Measurements from ENCODE around the gene KNTC1.
"Not testable (repeated sequence)": the region's sequence is repeated elsewhere in the genome, so short reads cannot be mapped to it uniquely, and the experiment has no call there.

The KNTC1 gene

DNA sequence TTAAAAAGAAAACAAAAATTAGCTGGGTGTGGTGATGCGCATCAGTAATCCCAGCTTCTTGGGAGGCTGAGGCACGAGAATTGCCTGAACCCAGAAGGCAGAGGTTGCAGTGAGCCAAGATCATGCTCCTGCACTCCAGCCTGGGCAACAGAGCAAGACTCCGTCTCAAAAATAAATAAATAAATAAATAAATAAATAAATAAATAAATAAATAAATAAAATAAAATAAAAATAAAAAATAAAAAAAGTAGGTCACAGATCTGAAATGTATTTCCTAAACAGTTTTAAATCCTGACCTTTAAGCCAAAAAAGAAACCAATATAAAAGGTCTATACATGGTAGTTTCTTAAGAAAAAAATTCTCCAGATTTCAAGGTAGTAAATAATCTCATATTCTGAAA is 14.0 kb upstream of the KNTC1 start:
- not testable (repeated sequence) for DNase-seq

DNA sequence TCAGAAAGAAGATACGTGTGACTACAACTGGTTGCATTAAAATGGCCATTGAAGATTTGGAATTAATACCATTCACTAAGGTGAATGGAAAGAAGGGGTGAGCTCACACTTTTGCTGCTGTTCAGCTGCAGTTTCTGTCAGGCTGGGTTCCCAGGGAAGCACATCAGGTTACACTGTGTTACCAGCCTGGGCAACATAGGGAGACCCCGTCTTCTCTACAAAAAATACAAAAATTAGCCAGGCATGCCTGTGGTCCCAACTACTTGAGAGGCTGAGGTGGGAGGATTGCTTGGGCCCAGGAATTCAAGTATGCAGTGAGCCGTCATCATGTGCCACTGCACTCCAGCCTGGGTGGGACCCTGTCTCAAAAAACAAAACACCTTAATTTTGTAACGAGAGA is 13.4 kb upstream of the KNTC1 start:
- no peak for DNase-seq

DNA sequence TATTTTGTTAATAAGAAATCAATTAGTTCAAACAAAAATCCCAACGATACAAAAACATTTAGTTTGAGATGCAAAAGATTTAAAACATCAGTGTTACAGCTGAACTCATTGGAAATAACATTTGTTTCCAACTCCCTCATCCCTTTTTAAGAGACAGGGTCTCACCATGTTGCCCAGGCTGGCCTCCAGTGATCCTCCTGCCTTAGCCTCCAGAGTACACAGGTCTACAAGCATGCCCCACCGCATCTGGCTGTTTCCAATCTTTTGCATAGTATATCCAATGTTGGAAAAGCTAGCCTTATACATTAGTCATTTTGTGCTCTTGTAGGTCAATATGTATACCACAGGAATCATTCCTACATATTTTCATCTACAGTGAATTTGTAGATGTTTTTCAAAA is 11.8 kb upstream of the KNTC1 start:
- DNase-seq, result no peak

DNA sequence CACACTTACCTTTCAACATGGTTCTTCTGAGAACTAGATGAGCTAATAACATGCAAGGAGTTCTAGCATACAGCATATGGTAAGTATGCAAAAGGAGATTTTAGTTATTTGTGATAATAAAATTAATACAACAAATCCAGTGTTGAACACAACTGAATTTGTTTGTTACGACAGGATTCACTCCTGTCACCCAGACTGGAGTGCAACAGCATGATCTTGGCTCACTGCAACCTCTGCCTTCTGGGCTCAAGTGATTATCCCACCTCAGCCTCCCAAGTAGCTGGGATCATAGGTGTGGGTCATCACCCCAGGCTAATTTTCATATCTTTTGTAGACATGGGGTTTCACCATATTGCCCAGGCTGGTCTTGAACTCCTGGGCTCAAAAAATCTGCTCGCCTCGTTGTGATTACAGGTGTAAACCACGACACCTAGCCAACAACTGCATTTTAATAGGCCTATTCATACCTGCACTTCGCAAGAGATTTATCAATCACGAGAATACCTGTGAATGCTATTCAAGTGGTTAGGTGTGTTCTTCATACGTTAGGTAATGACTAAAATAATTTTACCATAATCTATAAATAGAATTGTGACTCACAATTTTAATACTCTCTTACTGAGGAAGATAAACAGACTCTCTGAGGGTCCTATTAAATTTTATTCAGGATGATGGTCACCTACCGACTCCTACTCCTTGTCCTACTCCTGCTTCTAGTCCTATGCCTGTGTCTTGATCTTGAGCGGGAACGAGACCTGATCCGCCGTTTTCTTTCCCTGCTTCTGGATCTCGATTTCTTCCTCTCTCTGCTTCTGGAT is 10.3 kb upstream of the KNTC1 start:
- DNase-seq, result no peak

DNA sequence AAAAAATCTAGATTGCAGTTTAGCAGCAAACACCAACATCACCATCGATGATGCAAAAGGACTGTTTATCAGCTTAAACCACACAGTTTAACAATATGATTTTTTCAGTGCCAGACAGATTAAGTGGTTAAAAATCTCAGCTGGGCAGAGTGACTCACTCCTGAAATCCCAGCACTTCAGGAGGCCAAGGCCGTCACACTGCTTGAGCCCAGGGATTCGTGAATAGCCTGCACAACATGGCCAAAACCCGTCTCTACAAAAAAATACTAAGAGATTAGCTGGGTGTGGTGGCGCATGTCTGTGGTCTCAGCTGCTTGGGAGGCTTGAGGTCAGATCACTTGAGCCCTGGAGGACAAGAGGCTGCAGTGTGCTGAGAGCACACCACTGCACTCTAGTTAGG is 9.2 kb upstream of the KNTC1 start:
- DNase-seq, result no peak

DNA sequence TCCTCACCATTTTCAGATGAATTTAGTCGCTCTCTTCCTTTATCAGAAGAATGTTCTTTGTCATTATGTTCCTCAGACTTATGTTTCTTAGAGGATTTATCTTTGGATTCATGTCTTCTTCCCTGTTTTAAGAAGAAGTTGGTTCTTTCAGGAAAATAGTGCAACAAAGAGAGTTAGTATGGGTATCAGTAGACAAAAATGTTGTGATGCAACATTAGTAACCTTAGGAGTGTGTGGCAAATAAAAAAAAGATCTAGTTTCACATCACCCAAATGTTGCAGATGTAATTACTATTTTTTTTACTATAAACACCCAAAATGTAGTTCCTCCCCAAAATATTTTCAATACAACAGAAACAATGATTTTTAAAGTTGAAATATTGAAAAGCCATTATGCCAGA is 8.1 kb upstream of the KNTC1 start:
- DNase-seq, result no peak

DNA sequence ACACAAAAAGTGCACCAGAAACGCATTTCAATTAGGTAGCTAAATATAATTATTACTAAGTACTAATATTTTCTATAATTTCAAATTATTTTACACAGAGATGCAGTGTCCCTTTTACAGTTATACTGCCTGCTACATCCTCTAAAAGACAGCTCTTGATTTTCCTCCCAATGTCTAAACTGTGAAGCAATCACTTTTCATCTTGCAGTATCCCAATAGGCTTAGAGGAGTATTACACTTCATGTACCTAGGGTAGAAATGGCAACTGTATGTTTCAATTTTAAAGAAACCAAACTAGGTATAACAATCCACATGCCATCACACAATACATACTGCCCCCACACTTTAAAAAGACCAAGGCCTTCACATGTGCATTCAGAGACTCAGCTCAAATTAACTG is 7.6 kb upstream of the KNTC1 start:
- DNase-seq, result no peak

DNA sequence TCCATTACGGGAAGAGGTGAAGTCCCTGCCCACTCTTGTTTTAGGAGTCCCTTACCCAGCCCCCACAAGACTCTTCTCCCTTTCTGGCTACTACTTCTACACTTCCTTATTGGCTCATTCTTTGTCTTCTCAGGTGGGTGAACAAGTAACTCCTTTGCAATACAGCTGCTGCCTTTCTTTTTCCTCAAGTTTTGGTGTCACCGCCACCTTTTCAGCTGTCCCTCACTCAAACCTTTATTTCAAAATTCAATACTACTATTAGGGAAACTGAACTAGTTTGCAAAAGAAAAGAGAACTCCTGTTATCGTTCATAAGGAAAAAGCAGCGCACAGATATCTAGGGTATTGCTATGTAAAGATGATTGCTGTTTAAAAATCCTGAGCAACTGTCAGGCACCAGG is 6.4 kb upstream of the KNTC1 start:
- no peak for DNase-seq

DNA sequence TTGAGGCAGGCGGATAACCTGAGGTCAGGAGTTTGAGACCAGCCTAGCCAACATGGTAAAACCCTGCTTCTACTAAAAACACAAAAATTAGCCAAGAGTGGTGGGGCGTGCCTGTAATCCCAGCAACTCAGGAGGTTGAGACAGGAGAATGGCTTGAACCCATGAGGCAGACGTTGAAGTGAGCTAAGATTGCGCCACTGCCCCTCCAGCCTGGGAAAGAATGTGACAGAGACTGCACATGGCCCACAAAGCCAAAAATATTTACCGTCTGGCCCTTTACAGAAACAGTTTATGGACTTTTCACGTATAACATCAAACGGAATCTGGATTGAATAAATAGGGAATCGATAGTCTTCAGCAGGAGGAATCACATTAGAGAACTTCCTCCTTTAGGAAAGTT is 3.8 kb upstream of the KNTC1 start:
- no peak for DNase-seq

DNA sequence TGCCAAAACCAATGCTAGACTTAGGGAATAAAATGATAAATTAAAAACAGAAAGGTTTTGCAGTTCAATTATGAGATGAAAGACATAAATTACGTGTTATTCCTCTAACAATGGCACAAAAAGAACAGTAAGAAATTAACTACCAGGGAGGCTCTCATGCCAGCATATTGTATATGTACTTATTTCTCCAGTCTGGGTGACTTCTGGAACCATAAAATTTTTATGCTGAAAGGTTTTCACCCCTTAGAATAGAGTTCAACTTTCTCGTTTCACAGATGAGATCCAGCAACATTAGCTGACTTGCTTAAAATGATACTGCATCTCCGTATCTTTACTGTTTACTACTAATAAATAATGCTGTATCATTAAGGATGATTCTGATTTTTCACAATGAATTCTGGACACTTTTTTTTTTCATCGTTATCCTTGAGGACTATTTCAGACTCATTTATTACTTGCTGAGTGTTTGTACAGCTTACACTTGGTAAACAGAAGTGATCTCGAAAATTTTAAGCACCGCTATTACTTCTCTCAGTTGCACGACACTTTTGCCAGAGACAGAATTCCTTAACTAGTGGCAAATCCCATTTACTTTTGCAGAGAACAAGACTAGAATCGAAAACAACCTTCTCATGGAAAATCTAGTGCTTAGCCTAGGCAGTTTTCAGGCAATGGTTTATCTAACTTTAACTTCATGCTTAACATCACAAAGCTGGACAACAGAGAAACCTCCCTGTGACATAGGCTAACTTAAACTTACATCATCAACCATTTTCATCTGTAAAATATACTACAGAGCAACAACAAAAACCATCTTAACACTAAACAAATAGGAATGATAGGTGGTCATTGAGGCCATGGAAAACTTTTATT is 3.0 kb upstream of the KNTC1 start:
- no peak for DNase-seq

DNA sequence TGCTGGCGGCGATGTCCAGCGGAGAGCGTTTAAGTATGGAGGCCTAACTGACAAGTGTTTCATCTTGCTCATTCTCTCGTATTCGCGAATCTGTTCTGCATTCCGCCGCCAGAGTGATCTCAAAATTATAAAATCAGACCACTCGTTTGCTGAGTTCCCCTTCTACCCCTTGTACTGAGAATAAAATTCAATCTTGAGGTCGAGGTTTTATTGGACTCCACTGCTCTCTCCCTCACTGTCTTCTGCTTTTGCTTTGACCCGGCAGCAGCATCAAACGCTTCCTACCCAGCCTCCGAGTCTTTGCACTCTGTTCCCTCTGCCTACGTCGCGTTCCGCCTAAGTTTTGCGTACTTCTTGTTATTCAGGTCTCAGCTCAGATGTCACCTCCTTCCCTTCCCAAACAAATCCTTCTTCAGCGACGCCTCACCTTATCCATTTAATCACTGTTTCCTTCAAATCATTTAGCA is 462 bp downstream of the KNTC1 start:
- DNase-seq, result no peak

DNA sequence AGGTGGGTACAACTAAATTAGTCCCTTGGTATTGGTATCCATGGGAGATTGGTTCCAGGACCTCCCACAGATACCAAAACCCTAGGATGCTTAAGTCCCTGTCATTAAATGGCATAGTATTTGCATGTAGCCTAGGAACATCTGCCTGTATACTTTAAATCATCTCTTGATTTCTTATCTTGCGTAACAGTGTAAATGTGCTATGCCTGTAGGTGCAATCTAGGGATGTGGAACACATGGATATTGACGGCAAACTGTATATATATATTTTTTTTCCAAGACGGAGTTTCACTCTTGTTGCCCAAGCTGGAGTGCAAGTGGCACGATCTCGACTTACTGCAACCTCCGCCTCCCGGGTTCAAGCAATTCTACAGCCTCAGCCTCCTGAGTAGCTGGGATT is 1.5 kb downstream of the KNTC1 start:
- no peak for DNase-seq

DNA sequence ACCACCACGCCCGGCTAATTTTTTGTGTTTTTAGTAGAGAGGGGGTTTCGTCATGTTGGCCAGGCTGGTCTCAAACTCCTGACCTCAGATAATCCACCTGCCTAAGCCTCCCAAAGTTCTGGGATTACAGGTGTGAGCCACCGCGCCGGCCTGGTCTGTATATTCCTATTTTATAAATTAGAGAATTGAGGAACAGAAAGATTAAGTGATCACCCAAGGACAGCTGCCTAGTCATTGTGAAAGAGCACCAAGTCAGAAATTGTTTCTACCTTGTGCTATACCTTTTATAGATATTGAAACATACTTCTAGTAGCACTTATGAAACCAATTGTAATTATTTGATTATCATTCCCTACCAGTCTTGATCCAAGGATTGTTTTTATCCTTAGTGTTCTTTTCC is 1.9 kb downstream of the KNTC1 start:
- DNase-seq, result no peak

DNA sequence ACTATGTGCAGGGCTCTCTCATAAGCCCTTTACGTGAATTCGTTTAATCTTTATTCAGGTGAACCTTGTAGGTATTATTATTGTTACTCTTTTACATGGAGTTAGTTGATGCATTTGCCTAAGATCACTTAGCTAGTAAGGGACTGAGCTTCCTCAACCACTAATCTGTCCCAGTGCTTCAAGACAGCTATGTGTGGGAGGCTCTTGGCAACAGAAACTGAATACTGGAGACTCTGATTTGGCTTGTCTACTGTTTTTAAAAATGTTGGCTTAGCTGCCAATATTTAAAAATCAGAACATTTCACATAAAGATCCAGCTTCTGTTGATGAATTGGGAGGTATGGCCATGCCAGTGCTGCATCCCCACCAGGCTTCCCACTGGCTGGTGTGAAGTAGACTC is 6.8 kb downstream of the KNTC1 start:
- no peak for DNase-seq

DNA sequence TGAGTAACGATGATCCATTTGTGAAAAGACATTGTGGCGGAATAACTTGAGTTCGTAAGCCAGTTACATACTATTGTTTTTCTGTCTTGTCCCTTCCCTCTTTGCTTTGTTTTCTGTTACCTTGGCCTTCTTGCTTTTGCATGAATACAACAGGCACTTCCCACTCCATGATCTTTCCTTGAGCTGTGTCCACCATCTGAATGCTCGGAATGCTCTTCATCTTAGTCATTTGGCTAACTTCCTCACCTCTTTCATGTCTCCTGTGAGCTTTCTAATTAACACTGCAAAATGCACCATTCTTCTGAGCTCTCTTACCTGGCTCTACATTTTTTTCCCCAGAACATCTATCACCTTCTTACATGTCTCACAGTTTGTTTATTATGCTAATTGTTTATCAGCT is 10.0 kb downstream of the KNTC1 start:
- no peak for DNase-seq

DNA sequence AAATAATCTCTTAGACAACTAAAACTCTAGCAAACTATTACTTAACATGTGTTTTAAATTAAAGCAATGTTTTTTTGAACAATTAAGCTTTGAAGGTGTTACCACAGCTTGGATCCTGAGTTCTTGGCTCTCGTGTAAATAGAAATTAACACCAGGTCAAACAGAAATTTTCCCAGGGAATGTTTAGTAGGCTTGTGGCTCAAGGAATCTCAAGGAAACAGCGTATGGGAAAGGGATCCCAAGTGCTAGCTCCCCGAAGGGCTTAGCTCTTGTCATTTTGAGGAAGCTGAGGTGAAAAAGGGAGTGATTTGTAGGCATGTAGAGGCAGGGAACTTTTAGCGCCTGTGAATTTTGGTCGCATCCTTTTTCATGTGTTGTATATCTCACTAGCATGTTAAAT is 11.4 kb downstream of the KNTC1 start:
- no peak for DNase-seq

DNA sequence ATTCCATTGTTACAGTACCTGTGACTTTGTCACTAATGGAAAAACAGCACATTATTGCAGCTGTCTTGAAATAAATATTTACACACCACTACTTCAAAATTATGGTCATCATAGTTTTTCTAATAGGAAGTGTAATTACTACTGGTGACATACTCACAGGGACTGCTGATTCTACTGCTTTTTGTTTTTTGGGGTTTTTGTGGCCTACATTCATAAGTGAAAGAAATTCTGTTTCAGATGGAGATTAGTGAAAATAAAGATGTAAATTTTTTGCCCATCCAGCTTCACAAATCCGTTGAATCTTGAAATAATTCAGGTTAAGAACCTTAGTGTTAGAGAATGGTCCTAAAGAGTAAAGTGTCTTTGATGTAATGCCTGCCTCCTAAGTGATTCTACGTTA is 17.5 kb downstream of the KNTC1 start:
- no peak for DNase-seq

DNA sequence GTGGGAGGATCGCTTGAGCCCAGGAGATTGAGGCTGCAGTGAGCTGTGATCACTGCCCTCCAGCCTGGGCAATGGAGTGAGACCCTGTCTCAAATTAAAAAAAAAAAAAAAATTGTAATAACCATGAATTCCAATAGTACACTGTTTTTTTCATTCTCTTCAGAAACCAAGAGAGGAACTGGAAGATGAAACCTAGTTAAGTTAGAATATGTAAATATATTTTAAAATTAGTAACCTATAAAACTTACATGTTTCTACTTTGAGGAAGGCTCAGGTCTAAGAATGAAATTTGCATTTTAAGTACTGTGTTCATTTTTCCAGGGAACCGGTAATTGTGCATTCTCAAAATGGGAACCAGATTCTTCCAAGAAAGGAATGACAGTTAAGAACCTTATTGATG is 18.8 kb downstream of the KNTC1 start:
- no peak for DNase-seq

DNA sequence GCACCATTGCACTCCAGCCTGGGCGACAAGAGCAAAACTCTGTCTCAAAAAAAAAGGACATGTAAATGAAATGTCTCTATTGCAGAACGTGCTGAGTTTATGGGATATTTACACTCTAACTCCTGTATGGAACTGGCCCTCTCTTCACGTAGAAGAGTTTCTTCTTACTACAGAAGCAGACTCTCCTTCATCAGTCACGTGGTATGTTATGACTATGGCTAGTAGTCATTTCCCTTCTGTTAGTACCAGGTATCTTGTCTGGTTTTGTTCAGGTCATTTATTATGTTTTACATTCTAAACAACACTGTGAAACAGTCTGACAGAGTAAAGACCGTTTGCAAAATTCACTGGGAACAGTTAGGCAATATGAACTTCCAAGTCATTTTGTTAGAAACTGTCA is 20.3 kb downstream of the KNTC1 start:
- DNase-seq, result no peak

DNA sequence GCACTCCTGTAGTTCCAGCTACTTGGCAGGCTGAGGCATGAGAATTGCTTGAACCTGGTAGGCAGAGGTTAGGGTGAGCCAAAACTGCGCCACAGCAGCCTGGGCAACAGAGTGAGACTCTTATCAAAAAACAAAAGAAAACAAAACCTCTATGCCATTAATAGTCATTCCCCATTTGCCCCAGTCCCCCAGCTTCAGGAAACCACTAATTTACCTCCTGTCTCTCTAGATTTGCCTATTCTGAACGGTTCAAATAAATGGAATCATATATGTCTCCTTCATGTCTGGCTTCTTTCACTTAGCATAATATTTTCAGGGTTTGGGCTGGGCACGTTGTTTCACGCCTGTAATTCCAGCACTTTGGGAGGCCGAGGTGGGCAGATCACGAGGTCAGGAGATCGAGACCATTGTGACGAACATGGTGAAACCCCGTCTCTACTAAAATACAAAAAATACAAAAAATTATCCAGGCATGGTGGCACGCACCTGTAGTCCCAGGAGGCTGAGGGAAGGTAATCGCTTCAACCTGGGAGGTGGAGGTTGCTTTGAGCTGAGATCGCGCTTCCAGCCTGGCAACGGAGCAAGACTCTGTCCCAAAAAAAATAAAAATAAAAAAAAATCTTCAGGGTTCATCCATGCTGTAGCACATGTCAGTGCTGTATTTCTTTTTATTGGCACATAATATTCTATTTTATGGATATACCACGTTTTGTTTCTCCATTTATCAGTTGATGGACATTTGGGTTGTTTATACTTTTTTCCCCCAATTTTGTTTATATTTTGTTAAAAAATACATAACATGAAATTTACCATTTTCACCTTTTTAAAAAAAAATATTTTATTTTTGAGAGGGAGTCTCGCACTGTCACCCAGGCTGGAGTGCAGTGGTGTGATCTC is 31.9 kb downstream of the KNTC1 start:
- no peak for DNase-seq

DNA sequence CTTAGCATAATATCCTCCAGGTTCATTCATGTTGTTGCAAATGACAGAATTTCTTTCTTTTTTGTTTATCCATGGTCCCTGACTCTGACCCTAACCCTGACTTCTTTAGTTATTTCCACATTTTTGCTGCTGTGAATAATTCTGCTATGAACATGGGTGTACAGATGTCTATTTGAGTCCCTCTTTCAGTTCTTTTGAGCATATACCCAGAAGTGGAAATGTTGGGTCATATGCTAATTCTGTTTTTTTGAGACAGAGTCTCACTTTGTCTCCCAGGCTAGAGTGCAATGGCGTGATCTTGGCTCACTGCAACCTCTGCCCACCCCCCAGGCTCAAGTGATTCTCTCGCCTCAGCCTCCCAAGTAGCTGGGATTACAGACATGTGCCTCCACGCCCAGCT is 33.1 kb downstream of the KNTC1 start:
- DNase-seq, result no peak

DNA sequence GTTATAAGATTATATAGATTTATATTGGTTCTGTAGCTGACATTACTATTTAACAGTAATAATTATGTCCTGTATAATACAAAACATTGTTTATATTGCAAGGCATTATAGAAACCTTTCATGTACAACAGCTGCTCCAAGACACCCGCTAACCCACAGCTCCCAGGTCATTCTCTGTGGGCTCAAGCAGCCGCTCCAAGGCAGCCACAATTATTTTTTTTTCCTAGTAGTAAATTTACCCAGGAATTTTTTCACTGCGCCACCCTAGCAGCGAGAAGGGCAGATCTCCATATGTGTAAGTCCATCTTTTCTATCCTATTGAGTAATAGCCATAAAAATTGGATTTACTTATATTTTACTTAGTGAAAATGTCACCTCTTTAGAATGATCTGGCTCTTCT is 36.3 kb downstream of the KNTC1 start:
- DNase-seq, result no peak

DNA sequence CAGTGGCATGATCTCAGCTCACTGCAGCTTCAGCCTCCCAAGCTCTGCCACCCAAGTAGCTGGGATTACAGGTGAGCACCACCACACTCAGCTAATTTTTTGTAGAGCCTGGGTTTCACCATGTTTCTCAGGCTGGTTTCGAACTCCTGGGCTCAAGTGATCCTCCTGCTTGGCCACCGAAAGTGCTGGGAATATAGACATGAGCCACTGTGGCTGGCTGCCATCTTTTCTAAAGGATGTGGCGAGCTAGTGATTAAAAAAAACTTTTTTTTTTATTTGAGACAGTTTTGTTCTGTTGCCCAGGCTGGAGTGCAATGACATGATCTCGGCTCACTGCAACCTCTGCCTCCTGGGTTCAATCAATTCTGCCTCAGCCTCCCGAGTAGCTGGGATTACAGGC is 39.8 kb downstream of the KNTC1 start:
- DNase-seq, result not testable (repeated sequence)
